Myocyte (in vitro differentiated cells): ENCODE measurements around the gene DNAJC27. TPM values are rescaled to one million over a fixed set of nuclear protein-coding genes. Genes with fewer than 3 reads are reported as not detected.

Experiments
- DNase-seq: peaks from one replicate; pipeline ENCODE4 v3.0.0-alpha.2; 2012; ENCODE audit warnings: low read depth
- total RNA-seq: library from RNA; depleted of rRNA; stranded (reverse); fragments of >200 nt; gene quantifications from 2 replicates; pipeline ENCODE4 v1.2.3, GENCODE V29; 2014

The DNAJC27 gene
- total RNA-seq, 1 donor from 2014 or later, result 6.0 TPM

DNA sequence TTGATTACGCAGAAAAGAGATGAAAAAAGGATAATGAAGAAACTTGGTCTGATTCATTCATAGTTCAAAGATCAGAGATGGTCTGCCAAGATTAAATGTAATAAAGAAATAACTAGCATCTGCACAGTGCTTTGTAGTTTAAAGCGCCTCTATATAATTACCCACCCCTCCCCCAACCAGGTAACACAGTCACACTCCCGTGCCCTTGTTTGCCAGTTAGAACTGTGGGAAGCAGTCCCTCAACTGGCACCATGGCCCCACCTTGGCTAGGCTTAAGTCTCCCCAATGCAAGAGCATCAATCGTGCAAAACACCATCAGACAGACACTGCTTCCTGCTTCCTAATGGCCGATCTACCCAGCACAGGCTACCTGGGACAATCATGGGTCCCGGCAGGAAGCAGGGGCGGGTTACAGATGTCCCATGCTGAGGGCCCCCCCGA lies 63.3 kb downstream of the DNAJC27 start:
- no peak for DNase-seq

DNA sequence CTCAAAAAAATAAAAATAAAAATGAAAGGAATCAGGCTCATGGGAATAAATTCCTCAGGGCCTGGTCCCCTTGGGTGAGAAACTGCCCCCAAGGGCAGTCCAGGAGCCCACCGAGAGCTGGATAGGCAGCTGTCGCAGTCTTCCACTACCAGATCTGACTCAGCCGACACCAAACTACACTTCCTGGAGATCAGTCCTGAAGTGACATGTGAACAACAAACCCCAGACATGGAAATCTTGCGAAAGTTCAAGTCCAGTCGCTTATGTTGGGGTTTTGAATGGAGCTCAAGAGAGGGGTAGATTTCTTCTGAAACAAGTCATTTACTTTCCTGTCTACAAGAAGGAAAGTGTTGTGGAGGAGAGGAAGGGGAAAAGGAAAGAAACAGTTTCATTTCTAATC lies 64.6 kb downstream of the DNAJC27 start:
- peak; percentile 63 for DNase-seq

DNA sequence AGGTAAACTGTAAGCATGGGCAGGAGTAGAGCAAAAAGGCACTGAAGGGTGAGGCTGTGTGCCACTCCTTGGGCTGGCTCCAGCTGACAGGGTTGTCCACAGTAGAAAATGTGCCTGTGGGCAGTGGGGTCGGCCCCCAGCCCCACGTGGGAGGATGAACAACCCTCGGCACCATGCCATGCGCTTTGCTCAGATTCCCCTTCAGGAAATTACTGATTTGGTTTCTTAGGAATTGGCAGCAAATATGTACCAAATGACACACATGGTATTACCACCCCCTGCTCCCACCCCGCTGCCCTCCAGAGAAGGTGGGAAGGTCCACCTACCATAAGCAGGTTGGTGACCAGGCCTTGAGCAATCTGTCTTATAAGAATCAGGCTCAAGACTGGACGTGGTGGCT lies 65.3 kb downstream of the DNAJC27 start:
- DNase-seq, result no peak

DNA sequence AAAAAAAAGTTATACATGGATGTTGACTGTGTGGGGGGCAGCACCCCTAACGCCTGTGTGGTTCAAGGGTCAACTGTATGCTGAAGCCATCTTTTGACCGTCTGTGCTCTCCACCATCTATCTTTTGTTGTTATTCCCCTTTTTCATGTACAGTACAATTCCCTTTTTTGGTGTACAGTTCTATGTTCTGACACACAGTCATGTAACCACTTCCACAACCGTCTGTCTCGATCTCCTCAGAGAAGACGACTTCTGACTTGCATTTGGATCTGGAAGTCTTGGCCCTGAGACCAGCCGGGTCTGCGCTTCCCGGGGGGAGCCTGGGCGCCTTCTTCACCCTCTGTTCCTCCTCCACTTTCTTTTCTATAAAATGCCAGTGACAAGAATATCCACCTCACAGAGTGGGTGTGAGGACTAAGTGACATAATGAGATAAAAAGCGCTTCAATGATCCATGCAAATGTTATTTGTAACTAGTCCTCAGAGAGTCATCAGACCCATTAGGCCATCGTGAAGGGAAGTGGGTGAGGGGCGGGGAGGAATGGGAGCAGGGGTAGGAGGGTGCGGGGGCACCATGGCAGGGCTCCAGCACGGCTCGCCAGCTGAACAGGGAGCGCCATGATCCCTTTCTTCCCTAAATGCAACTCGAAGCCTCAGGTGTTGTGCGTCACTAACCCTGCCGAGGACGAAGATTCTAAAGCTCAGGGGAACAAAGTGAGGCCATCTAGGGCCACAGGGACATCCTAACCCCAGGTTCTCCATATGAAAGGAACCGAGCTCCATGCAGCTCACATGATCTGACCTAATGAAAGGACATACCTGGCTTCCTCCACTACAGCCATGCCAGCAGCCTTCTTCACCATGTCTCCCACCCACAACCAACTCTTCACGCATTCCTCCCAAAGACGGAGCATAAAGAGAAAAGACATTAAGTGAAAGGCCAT lies 68.3 kb downstream of the DNAJC27 start:
- no peak for DNase-seq

DNA sequence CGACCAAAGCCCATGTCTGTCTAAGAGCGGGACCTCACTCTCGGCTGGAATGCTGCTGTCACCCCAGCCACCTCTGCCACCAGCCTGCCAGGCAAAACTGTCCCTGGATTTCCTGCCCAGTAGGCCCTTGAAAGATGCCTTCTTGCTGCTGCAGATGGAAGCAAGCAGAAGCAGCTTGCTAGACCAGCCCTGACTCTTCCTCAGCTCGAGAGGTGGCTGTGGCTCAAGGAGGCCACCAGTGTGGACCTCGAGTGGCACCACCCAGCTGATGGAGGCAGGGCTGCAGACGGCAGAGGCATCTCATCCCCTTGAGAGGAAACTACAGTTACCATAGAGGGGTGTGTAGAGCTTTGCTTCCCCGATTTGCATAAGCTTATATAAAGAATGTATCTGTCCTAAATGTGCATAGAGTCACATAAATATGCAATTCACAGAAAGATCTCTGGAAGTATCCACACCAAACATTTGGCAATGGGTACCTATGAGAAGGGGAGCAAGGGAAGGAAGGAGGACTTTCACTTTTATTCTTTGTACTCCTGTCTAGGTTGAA lies 72.3 kb downstream of the DNAJC27 start:
- DNase-seq, result no peak

DNA sequence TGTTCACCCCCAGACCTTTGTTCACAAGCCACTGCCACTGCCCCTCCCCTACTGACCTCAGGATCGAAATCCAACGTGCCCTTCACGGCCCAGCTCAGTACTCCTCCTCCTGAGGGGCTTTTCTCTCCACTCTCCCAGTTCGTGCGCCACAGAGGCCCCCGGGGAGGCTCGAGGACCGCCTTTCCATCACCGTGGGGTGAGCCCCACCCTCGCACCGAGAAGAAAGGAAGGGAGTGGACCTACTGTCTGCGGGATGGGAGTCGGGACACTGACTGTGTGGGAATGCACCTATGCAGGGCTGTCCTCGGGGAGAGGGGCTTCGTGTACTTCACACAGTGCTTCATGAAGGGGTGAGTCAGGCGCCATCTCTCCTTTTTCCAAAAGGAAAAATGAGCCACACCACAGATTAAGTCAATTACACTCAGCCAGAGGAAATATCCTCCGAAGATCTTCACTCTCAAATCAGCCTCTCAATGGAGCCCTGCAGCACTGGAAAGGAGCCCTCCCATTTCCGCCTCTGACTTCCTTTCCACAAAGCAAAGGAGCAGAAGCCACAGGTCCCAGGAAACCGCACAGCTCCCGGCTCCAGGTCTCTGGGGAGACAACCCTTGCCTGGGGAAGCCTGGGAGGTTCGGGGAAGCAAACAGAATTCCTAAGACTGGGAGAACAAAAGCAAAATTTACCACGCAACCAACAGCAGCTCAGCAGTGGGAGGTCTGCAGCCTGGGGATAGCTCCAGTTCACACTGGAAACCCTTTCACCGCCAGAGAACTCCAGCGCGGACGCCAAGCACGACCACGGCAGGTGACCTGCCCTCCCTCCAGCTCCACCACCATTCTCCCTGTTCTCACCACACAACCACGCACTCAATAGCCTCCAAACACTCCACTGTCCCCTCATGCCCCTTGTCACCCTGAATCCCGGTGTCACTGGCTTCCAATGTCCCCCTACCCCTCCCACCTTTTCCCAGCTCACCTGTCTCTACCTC lies 73.3 kb downstream of the DNAJC27 start:
- no peak for DNase-seq

DNA sequence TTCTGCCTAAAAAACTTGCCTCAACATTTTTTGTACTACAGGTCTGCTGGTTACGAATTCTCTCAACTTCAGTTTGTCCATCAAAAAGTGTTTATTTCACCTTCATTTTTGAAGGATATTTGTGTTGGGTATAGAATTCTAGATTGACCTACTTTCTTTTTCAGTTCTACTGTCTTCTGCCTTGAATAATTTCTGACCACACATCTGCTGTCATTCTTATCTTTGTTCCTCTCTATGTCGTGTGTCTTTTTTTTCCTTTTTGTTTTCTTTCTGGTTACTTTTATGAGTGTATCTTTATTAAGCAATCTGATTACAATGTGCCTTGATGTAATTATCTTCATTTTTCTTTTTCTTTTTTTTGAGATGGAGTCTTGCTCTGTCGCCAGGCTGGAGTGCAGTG lies 77.0 kb downstream of the DNAJC27 start:
- no peak for DNase-seq

DNA sequence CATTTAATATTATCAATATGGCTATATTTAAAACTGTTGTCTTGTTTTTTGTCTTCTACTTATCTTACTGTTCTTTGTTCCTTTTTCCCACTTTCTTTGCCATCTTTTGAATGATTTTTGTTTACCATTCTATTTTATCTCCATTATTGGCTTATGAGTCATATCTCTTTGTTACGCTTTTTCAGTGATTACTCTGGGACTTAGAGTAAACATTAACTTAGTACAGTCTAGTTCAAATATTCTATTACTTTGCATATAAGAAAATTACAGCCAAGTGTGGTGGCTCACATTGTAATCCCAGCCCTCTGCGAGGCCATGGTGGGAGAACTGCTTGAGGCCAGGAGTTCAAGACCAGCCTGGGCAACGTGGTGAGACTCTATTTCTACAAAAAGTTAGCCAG lies 77.8 kb downstream of the DNAJC27 start:
- DNase-seq, result no peak

Other genes starting within 250 kb of the DNAJC27 start
- gene PTRHD1, start 178.6 kb downstream of the DNAJC27 start, total RNA-seq, result 13.7 and 20.2 TPM in 2 replicates
- gene CENPO, start 178.5 kb downstream of the DNAJC27 start, total RNA-seq, result 8.2 and 8.3 TPM in 2 replicates
- 3.5 and 6.5 TPM in 2 replicates for gene ADCY3, start 51.7 kb downstream of the DNAJC27 start, total RNA-seq
- gene EFR3B, start 70.1 kb upstream of the DNAJC27 start, total RNA-seq, result 0.26 and 0.45 TPM in 2 replicates
- not detected in 2 replicates for gene POMC, start 196.6 kb upstream of the DNAJC27 start, total RNA-seq